Spleen (tissue), 7 donors: Measurements from ENCODE around the gene AGPS.

ENCODE experiments used
- CTCF ChIP-seq, 11 experiments: fragments of 200-600 bp in 7 of 11; fragments of 450-650 bp in 4 of 11; sonication (generic) in 4 of 11; IDR thresholded peaks in 8 of 11; conservative IDR thresholded peaks in 3 of 11; 1 replicate in 7 of 11; 2 replicates in 4 of 11; pipeline versions ENCODE4 v1.4.0 to v1.8.0; 2016 to 2021; ENCODE audit warnings: antibody characterized with exemption in 11 of 11, inconsistent platforms in 4 of 11, mild to moderate bottlenecking in 1 of 11
- POLR2A ChIP-seq, 3 donors: fragments of 450-650 bp; IDR thresholded peaks; one replicate each; pipeline ENCODE4 v1.5.1; 2017; ENCODE audit warnings: antibody characterized with exemption in 3 of 3, mild to moderate bottlenecking in 1 of 3
- donor health status: DM: no; HTN: no; CAD: no; lungs with moderate emphysema.
- donor health status: DM: no; HTN: no; CAD: no.
- donor health status: DM: no; HTN: no; CAD: no.

DNA sequence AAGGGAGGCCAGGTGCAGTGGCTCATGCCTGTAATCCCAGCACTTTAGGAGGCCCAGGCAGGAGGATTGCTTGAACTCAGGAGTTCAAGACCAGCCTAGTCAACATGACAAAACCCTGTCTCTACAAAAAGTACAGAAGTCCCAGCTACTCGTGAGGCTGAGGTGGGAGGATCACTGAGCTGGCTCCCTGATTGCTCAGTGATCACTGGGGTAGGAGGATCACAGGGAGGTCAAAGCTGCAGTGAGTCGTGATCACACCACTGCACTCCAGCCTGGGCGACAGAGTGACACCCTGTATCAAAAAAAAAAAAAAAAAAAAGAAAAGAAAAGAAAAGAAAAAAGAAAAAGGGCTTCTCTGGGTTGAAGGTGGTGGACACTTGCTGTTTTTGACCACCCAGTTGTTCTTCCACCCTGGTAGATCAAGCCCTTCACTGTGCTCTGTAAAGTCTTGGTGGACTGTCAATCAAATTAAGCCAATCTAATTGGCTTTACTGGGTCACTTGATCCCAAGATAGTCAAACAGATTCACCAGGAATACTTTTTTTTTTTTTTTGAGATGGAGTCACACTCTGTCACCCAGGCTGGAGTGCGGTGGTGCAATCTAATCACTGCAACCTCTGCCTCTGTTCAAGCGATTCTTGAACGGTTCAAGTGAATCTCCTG is 191.6 kb downstream of the AGPS start:
- TF ChIP-seq CTCF (IDR thresholded peaks at IDR 0.05 in 8 of 11, conservative IDR thresholded peaks at IDR 0.05 in 3 of 11) (no peak), POLR2A (IDR thresholded peaks at IDR 0.05) (no peak)
